ENCODE measurements around the gene P2RX1.
A peak's percentile ranks its signal among the peaks of the same experiment; 100 is the strongest.

Gene P2RX1

DNA sequence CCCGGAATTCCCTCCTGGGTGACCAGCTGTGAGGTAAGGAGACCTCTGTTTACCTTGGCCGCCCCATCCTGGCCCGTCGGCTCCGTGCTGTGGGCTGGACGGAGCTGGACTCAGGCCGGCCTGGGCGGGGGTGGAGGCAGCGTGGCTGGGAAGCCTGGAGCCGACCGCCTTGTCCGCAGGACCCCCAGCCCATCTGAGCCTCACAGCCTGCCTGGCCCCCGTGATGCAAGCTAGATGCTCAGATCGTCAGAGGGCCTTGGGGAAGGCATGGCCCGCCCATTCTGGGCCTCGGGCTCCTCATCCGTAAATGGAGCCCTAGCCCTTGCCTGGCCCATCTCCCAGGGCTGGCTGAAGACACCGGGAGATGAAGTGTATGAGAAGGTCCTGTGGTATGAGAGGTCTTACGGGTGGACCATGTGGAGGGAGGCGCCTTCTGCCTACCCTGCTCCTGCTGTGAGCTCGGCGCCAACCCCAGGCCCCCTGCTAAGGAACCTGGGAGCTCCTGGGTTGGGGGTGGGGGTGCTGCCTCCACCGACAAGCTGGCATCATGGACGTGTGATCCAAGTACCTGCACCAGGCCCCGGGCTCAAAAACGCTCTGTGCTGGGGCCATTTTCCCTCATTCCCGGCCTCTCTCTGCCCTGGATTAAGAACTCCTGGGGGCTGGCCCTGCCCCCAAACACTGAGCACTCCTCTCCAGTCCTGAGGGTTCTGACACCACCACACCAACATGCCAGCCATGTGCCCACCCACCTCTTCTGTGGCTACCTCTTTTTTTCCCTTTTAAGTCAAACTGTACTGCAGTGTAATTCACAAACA lies 5.4 kb upstream of the P2RX1 start:
- WGBS, 2 donors (ENCODE audit: extremely low coverage in 2 of 2, insufficient read length in 2 of 2, insufficient replicate concordance in 1 of 2): no CpG with 5 or more reads among the region's 27 CpGs
- DNase-seq (ENCODE audit: low spot score): no peak

DNA sequence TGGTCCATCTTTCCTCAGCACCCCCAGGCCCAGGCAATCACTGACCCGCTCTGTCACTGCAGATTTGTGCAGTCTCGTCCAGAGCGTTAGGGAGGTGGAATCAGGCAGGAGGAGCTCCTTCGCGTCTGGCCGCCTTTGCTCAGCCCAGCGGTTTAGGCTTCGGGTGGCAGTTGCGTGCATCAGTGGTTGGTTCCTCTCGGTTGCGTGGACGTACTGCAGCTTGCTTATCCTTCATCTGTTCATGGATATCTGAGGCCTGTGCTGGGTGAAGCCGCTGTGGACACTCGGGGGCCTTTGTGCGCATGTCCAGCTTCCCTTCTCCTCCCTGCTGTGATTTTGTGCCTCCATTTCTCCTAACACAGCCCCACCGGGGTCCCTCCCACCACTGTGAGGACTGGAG lies 4.7 kb upstream of the P2RX1 start:
- Histone ChIP-seq H2BK5ac (ENCODE audit: low read length) (peak overlapping the region; percentile 53), H2BK12ac (ENCODE audit: low read length) (peak overlapping the region; percentile 58), H4K8ac (ENCODE audit: low read depth, low read length) (no peak overlapping the region), H2BK120ac (ENCODE audit: low read depth, low read length) (no peak overlapping the region), H2AFZ (ENCODE audit: low read length) (peak overlapping the region; percentile 10), H3K4ac (ENCODE audit: low read length) (peak overlapping the region; percentile 76), H3K27me3 (ENCODE audit: control insufficient read depth in 3 of 3, insufficient read depth in 3 of 3, low read depth in 1 of 3, low read length in 3 of 3) (peaks cover 0 to 38% (median 0%) of the 10 kb centered on the region in 3 experiments), H2BK15ac (ENCODE audit: low read length) (peak overlapping the region; percentile 95), H3K4me2 (ENCODE audit: insufficient read depth, low read length, poor library complexity, severe bottlenecking) (no peak overlapping the region), H3K36me3 (replicated peaks in 1 of 2; ENCODE audit: control insufficient read depth in 2 of 2, insufficient read depth in 2 of 2, low read length in 2 of 2) (no peaks in the 10 kb centered on the region), H3K9me3 (replicated peaks in 1 of 2; ENCODE audit: control insufficient read depth in 2 of 2, insufficient read depth in 1 of 2, low read depth in 1 of 2, low read length in 2 of 2) (no peaks in the 10 kb centered on the region), H3K18ac (ENCODE audit: low read length) (peak overlapping the region; percentile 89), H3K4me1 (ENCODE audit: control insufficient read depth in 2 of 2, insufficient read depth in 1 of 2, low read depth in 1 of 2, low read length in 2 of 2) (peaks cover 10% of the 10 kb centered on the region in 2 donors), H4K91ac (ENCODE audit: low read depth, low read length, poor library complexity) (no peak overlapping the region), H3K23ac (ENCODE audit: low read depth, low read length, poor library complexity) (peak overlapping the region; percentile 55), H3K4me3 (ENCODE audit: low read length in 2 of 2) (no peak overlapping the region), H3K14ac (ENCODE audit: low read length) (no peak overlapping the region), H3K79me1 (ENCODE audit: low read depth, low read length) (no peaks in the 10 kb centered on the region), H2AK5ac (ENCODE audit: low read depth, low read length) (peak overlapping the region; percentile 11), H3K9ac (ENCODE audit: low read depth, low read length, poor library complexity) (peak overlapping the region; percentile 17), H3K27ac (replicated peaks; ENCODE audit: low read length) (no peak overlapping the region)
- WGBS, 2 donors (ENCODE audit: extremely low coverage in 2 of 2, insufficient read length in 2 of 2, insufficient replicate concordance in 1 of 2): no CpG with 5 or more reads among the region's 16 CpGs
- no peak for DNase-seq (ENCODE audit: low spot score)

More for the DNA sequence above, 5.4 kb upstream of the P2RX1 start:
- H3K23ac ChIP-seq (ENCODE audit: low read depth, low read length, poor library complexity): peak overlapping the region; percentile 55
- peak overlapping the region; percentile 66 for H3K4ac ChIP-seq (ENCODE audit: low read length)
- H2BK120ac ChIP-seq (ENCODE audit: low read depth, low read length): no peak overlapping the region
- peak overlapping the region; percentile 53 for H2BK5ac ChIP-seq (ENCODE audit: low read length)
- peaks cover 0 to 40% (median 0%) of the 10 kb centered on the region in 3 experiments for H3K27me3 ChIP-seq (ENCODE audit: control insufficient read depth in 3 of 3, insufficient read depth in 3 of 3, low read depth in 1 of 3, low read length in 3 of 3)
- no peak overlapping the region for H4K91ac ChIP-seq (ENCODE audit: low read depth, low read length, poor library complexity)
- H3K79me1 ChIP-seq (ENCODE audit: low read depth, low read length): no peaks in the 10 kb centered on the region
- no peak overlapping the region for H4K8ac ChIP-seq (ENCODE audit: low read depth, low read length)
- H2BK15ac ChIP-seq (ENCODE audit: low read length): peak overlapping the region; percentile 95
- H3K4me3 ChIP-seq (ENCODE audit: low read length in 2 of 2): no peak overlapping the region
- no peaks in the 10 kb centered on the region for H3K9me3 ChIP-seq (replicated peaks in 1 of 2; ENCODE audit: control insufficient read depth in 2 of 2, insufficient read depth in 1 of 2, low read depth in 1 of 2, low read length in 2 of 2)
- H3K9ac ChIP-seq (ENCODE audit: low read depth, low read length, poor library complexity): peak overlapping the region; percentile 4
- H2BK12ac ChIP-seq (ENCODE audit: low read length): no peak overlapping the region
- no peak overlapping the region for H2AFZ ChIP-seq (ENCODE audit: low read length)
- H3K4me1 ChIP-seq (ENCODE audit: control insufficient read depth in 2 of 2, insufficient read depth in 1 of 2, low read depth in 1 of 2, low read length in 2 of 2): peaks cover 10% of the 10 kb centered on the region in 2 donors
- no peak overlapping the region for H3K27ac ChIP-seq (replicated peaks; ENCODE audit: low read length)
- no peaks in the 10 kb centered on the region for H3K36me3 ChIP-seq (replicated peaks in 1 of 2; ENCODE audit: control insufficient read depth in 2 of 2, insufficient read depth in 2 of 2, low read length in 2 of 2)
- peak overlapping the region; percentile 84 for H3K14ac ChIP-seq (ENCODE audit: low read length)
- no peak overlapping the region for H3K4me2 ChIP-seq (ENCODE audit: insufficient read depth, low read length, poor library complexity, severe bottlenecking)
- H2AK5ac ChIP-seq (ENCODE audit: low read depth, low read length): peak overlapping the region; percentile 20
- H3K18ac ChIP-seq (ENCODE audit: low read length): peak overlapping the region; percentile 89

DNA sequence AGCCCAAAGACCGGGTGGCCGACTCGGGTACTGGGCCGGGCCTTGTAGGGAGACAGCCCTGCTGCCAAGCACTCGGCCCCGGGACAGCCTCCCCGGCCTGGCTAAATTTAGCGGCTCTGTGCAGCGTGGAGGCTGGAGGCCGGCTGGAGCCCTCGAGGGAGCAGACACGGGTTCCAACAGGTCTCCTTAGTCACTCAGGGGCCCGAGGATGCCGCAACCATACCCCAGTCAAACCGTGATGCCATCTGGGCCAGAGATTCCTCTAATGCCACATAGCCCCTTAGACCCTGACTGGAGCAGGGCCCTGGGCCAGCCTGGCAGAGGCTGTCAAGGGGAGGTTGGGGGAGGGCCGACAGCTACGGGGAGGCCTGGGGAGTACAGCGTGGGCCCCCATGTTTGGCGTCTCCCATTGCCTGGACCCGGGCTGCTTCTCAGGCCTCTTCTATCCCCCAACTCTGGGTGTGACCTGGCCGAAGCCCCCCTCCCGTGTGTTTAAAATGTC lies 2.9 kb upstream of the P2RX1 start:
- Histone ChIP-seq H3K27me3 (ENCODE audit: control insufficient read depth in 3 of 3, insufficient read depth in 3 of 3, low read depth in 1 of 3, low read length in 3 of 3) (peaks cover 0 to 21% (median 0%) of the 10 kb centered on the region in 3 experiments), H2AK5ac (ENCODE audit: low read depth, low read length) (no peak overlapping the region), H3K4ac (ENCODE audit: low read length) (no peak overlapping the region), H3K23ac (ENCODE audit: low read depth, low read length, poor library complexity) (no peak overlapping the region), H3K4me2 (ENCODE audit: insufficient read depth, low read length, poor library complexity, severe bottlenecking) (no peak overlapping the region), H3K27ac (replicated peaks; ENCODE audit: low read length) (no peak overlapping the region), H2BK15ac (ENCODE audit: low read length) (no peak overlapping the region), H4K8ac (ENCODE audit: low read depth, low read length) (no peak overlapping the region), H3K9ac (ENCODE audit: low read depth, low read length, poor library complexity) (no peak overlapping the region), H2BK120ac (ENCODE audit: low read depth, low read length) (no peak overlapping the region), H3K14ac (ENCODE audit: low read length) (no peak overlapping the region), H3K4me3 (ENCODE audit: low read length in 2 of 2) (no peak overlapping the region), H3K9me3 (replicated peaks in 1 of 2; ENCODE audit: control insufficient read depth in 2 of 2, insufficient read depth in 1 of 2, low read depth in 1 of 2, low read length in 2 of 2) (no peaks in the 10 kb centered on the region), H2BK5ac (ENCODE audit: low read length) (no peak overlapping the region), H2AFZ (ENCODE audit: low read length) (no peak overlapping the region), H2BK12ac (ENCODE audit: low read length) (no peak overlapping the region), H3K36me3 (replicated peaks in 1 of 2; ENCODE audit: control insufficient read depth in 2 of 2, insufficient read depth in 2 of 2, low read length in 2 of 2) (no peaks in the 10 kb centered on the region), H3K18ac (ENCODE audit: low read length) (peak overlapping the region; percentile 33), H4K91ac (ENCODE audit: low read depth, low read length, poor library complexity) (no peak overlapping the region), H3K79me1 (ENCODE audit: low read depth, low read length) (no peaks in the 10 kb centered on the region), H3K4me1 (ENCODE audit: control insufficient read depth in 2 of 2, insufficient read depth in 1 of 2, low read depth in 1 of 2, low read length in 2 of 2) (peaks cover 5% of the 10 kb centered on the region in 2 donors)
- no peak for DNase-seq (ENCODE audit: low spot score)
- no CpG with 5 or more reads among the region's 22 CpGs for WGBS, 2 donors (ENCODE audit: extremely low coverage in 2 of 2, insufficient read length in 2 of 2, insufficient replicate concordance in 1 of 2)

DNA sequence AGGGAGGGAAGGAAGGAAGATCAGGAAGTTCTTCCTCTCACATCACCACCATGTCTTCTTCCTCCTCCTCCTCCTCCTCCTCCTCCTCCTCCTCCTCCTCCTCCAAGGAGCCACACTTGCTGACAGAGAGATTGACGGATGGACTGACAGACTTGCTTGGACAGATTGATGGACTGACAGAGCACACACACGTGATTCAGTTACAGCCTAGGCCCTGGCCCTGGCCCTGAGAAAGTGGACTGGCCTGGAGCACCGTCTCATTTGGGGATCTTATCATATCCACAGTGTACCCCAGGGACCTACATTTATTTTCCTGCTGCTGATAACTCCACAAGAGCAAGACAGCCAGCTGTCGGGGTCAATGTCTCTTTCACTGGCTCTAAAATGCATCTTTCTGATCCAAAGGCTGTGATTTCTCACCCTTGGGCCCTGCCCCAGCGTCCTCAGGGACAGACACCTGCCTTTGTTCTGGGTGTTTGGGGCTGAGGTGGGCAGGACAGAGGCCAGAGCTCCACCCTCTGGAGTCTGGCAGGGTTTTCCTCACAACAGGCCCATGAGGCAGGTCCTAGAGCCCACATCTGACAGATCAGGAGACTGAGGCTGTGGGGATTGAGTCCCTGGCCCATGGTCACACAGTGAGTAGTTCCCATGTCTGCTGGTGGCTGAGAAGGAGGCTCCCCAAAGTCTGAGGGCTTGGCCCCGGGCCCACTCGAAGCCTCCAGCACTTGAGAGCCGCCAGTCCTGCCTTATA lies 2.3 kb upstream of the P2RX1 start:
- Histone ChIP-seq H2BK120ac (ENCODE audit: low read depth, low read length) (no peak overlapping the region), H3K18ac (ENCODE audit: low read length) (peak overlapping the region; percentile 15), H2AK5ac (ENCODE audit: low read depth, low read length) (no peak overlapping the region), H3K27me3 (ENCODE audit: control insufficient read depth in 3 of 3, insufficient read depth in 3 of 3, low read depth in 1 of 3, low read length in 3 of 3) (peaks cover 0 to 16% (median 0%) of the 10 kb centered on the region in 3 experiments), H3K9ac (ENCODE audit: low read depth, low read length, poor library complexity) (no peak overlapping the region), H4K91ac (ENCODE audit: low read depth, low read length, poor library complexity) (no peak overlapping the region), H2AFZ (ENCODE audit: low read length) (no peak overlapping the region), H3K23ac (ENCODE audit: low read depth, low read length, poor library complexity) (no peak overlapping the region), H3K36me3 (replicated peaks in 1 of 2; ENCODE audit: control insufficient read depth in 2 of 2, insufficient read depth in 2 of 2, low read length in 2 of 2) (no peaks in the 10 kb centered on the region), H4K8ac (ENCODE audit: low read depth, low read length) (no peak overlapping the region), H2BK5ac (ENCODE audit: low read length) (no peak overlapping the region), H3K9me3 (replicated peaks in 1 of 2; ENCODE audit: control insufficient read depth in 2 of 2, insufficient read depth in 1 of 2, low read depth in 1 of 2, low read length in 2 of 2) (no peaks in the 10 kb centered on the region), H3K79me1 (ENCODE audit: low read depth, low read length) (no peaks in the 10 kb centered on the region), H2BK15ac (ENCODE audit: low read length) (no peak overlapping the region), H3K4me3 (ENCODE audit: low read length in 2 of 2) (no peak overlapping the region), H3K4me1 (ENCODE audit: control insufficient read depth in 2 of 2, insufficient read depth in 1 of 2, low read depth in 1 of 2, low read length in 2 of 2) (peaks cover 0 to 5% of the 10 kb centered on the region in 2 donors), H3K4me2 (ENCODE audit: insufficient read depth, low read length, poor library complexity, severe bottlenecking) (no peak overlapping the region), H3K27ac (replicated peaks; ENCODE audit: low read length) (no peak overlapping the region), H2BK12ac (ENCODE audit: low read length) (no peak overlapping the region), H3K4ac (ENCODE audit: low read length) (no peak overlapping the region), H3K14ac (ENCODE audit: low read length) (no peak overlapping the region)
- no peak for DNase-seq (ENCODE audit: low spot score)
- no CpG with 5 or more reads among the region's 8 CpGs for WGBS, 2 donors (ENCODE audit: extremely low coverage in 2 of 2, insufficient read length in 2 of 2, insufficient replicate concordance in 1 of 2)

All from neuronal stem cell (in vitro differentiated cells).